ENCODE results near the gene RASSF3.

GRCh38 chr12:64745980-64746379 is 135.7 kb downstream of the RASSF3 start:
- TF ChIP-seq CTCF (IDR thresholded peaks at IDR 0.05), result no peak
- TF ChIP-seq EP300 (IDR thresholded peaks at IDR 0.05), result no peak

All from gastroesophageal sphincter (tissue), 3 donors.